ENCODE measurements around the gene MPPED2.

- TF ChIP-seq POLR2A (IDR thresholded peaks at IDR 0.05) = no peak
- TF ChIP-seq CTCF (IDR thresholded peaks at IDR 0.05) = no peak
Observed at GRCh38 chr11:30617762-30618161, 31.6 kb upstream of the MPPED2 start.
